GM19193 (cell line): Measurements from ENCODE around the gene ABCA5.

Experiments used
- POLR2A ChIP-seq: IDR thresholded peaks from 4 replicates; pipeline ENCODE4 v1.6.1; 2011; ENCODE audit not compliant: insufficient read depth, insufficient read length; ENCODE audit errors: extremely low read depth

ABCA5 gene

DNA sequence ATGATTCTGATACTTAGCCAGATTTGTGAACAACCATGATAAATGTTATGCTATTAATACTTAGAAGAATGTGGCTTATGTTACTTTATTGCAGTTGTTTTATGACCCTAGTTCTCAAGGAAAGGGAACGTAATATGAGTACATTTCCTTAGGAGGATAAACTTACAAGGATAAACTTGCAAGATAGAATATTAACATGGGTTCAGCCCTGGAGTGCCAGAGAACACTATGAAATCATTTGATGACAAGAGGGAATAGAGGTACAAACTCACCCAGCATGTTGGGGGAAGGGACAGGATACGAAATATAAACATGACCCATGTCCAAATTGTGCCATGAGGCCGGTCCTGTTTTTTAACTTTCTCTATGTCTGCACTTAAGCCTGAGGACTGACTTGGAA lies 13.0 kb upstream of the ABCA5 start:
- no peak for TF ChIP-seq POLR2A

DNA sequence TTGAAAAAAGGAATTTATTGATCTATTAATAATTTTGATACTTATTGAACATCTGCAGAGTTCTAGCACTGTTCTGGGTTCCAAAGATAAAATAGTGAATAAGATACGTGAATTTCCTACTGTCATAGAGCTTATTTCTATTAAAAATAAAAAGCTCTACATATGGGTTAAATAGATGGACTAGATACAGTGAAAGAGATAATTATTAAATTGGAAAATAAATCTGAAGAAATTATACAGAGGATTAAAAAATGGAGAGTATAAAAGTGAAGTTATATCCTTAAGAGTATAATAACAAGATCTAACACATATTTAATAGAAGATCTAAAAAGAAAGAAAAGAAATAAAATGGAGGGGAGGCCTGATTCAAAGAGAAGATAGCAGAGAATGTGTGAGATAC lies 10.1 kb upstream of the ABCA5 start:
- TF ChIP-seq POLR2A, result no peak

DNA sequence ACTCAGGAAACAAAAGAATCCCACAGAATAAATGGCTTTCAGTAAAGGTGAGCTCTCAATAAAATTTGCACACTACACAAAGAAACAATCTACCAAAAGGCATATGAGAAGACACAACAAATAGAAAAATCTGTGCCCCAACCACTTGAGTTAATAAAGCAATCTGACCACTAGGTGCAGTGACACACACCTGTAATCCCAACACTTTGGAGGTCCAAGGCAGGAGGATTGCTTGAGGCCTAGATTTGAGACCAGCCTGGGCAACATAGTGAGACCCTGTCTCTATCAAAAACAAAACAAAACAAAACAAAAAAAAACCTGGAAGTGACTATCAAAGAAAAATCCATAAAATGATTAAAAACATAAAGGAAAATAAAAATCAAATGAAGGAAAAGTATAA lies 9.6 kb upstream of the ABCA5 start:
- no peak for TF ChIP-seq POLR2A

DNA sequence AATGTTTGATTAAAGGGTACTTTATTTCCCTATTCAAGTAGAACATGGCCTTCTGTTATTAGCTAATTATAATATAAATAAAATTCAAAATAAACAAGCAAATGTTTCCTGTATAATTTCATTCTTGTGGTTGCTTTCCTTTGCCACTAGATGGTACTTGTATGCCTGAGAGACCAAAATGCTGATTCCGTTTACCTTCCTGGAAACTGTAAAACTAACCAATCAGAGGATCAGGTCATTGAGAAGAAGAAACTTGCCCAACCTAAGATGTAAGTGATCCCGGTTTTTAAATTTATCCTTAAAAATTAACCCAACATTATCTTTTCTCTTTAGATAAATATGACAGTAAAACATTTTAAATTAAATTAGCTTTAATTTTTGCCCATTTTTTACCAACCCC lies 8.1 kb upstream of the ABCA5 start:
- TF ChIP-seq POLR2A, result no peak

DNA sequence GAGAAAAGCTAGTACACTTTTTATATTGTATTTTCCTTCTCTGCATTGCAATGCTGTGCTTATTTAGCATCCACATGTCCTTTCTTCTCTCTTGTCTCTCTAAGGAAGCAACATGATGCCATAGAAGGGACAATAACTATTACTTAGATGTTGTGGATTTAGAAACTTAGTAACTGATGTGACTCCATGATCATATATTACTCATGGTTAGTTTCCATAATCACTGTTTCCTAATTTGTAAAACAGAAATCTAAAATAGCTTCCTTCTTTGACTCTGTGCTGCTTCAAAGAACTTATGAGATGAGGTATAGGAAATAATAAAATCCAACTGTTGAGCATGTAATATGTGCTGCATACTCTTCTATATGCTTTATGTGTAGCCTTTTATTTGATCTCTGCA lies 6.6 kb upstream of the ABCA5 start:
- TF ChIP-seq POLR2A, result no peak

DNA sequence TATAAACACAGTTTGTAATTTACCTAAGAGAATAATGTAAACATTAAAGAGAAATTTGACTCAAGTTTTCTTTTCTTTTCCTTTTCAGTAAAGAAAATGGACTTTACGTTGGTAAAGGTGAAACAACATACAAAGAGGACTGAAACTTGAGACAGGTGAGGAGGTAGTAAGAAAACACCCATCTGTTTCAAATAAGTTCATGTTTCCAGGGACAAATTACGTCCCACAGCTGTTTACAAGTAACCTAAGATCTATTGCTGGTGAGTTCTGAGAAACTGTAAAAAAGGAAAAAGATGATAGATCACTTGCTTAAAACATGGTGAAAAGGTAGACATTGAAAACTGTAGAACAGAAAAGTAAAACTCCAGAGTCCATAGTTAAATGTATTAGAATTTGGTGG lies 4.8 kb upstream of the ABCA5 start:
- TF ChIP-seq POLR2A, result no peak

DNA sequence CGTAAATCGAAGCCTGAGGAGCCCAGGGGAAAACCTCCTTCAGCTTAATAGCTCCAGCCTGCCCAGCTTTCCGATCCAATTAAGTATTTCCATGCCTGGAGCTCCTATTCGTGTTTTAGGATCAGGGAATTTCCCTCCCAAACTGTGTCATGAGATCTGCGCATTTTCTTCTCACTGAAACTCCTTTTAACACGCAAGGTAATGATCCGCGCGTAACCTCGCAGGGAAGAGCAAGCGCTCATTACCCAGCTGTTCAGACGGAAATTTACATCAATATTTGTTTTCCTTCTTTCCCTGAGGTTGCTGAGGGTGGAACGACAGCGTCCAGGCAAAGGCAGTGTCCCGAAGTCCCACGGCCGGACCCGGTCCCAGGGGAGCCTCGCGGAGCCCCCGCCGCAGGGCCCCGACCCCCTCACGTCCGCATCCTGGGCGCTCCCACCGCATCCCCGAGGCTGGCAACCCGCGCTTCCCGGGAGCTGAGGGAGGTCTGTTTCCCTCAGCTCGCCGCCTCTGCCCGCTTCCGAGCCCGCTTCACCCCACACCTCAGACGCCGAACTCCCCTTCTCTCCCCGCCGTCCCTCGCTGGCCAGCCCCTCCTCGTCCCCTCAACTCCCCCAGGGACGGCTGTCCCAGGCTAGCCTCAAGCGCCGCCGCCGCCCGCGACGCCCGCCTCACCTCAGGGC lies 415 bp downstream of the ABCA5 start:
- no peak for TF ChIP-seq POLR2A

DNA sequence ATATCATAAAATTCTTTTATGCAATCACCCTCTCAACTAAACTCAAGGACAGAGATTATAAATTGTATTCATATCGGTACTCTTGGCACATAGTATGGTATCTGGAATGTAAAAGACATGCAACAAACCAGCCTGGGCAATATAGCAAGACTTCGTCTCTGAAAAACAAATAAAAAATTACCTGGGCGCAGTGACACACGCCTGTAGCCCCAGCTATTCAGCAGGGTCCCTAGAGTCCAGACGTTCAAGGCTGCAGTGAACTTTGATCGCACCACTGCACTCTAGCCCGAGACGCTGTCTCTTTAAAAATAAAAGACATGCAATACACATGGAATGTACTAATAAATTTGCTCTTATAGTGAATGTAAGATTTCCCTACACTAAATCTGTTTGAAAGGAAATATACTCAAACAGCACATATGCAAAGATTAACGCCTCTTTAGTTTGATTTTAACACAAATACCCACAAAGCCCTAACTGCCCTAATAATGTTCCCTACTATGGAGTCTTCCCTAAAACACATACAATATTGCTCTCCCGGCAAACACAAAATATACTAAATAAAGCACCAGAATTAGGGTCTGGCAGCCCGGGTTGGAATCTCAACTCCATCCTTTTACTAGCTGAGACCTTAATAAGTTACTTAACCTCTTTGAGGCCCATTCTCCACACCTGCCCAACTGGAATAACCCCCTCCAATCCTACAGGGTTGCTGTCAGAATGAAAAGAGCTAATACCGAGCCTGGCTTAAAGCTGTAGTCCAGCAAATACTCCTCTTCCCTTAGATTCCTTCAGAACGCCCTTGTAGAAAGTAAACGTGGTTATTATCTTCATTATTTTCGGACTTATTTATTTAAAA lies 1.2 kb downstream of the ABCA5 start:
- no peak for TF ChIP-seq POLR2A

DNA sequence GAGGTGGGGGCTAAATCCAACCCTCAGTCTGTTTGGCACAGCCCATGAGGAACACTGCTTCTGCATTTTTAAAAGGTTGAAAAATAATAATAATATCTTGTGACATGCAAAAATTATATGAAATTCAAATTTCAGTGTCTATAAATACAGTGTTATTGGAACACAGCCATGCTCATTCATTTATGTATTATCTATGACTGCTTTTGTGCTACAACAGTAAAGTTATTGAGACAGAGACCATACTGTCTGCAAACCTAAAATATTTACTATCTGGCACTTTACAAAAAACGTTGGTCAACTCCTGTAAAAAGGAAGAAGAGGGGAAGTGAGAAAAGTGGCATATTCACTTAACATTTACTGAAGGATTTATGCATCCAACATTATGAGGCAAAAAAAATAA lies 3.1 kb downstream of the ABCA5 start:
- TF ChIP-seq POLR2A, result no peak

DNA sequence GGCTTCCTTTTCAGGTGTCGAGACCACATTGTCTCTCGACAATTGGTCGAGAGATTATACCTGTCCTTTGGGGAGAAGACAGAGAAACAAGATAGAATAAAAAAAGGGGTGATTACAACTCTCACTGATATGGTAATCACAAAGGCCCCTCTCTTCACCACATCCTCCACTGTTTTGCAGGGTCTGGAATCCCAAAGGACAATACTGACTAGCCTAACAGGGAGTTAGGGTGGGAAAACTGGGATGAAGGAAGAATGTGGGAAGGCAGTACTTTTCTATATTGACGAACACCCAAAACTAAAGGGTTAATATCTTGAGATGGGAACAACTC lies 6.1 kb downstream of the ABCA5 start:
- TF ChIP-seq POLR2A, result no peak

DNA sequence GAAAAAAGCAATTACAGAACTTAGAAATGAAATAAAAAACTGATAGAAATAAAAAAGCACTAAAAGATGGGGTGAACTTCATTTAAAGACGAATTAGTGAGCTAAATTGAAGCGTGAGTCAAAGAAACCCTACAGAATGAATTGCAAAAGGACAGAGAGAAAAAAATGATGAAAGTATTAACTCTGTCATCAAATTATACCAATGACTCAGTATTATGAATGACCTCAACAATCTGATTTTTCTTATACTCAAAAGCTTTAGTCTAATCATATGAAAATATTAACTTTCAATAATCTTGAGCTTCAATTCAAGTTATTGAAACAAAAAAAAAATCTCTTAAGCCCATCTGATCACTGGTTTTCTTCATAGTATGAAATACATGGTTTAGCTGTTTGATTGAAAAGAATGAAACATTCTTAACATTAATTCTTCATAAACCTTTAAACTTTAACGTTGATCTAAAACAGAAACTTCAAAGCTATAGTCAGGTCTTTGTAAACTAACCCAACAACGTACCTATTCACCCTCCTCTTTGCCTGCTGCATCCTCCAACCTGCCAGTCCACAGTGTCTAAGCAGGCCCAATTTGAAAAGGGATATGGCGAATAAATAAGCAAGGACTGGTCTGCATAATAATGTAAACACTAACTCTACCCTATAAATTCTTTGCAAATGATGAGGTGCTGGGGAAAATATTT lies 6.6 kb downstream of the ABCA5 start:
- TF ChIP-seq POLR2A, result no peak

DNA sequence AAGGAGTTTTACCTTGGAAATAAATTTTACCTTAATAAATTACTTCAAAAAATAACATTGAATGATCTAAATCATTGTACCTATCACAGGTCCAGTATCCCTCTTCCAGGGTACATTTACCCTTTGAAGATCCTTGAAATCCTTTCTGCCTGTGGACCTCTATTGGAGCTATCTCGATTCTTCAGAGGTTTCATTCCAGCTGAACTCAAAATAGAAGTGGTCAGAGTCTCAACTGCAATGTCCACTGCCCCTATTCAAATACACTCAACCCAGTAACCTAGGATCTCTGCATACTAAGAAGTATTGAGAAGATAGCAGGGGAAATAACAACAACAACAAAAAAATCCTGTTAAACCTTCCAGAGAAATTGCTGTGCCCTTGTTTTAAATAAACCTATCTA lies 9.3 kb downstream of the ABCA5 start:
- no peak for TF ChIP-seq POLR2A

DNA sequence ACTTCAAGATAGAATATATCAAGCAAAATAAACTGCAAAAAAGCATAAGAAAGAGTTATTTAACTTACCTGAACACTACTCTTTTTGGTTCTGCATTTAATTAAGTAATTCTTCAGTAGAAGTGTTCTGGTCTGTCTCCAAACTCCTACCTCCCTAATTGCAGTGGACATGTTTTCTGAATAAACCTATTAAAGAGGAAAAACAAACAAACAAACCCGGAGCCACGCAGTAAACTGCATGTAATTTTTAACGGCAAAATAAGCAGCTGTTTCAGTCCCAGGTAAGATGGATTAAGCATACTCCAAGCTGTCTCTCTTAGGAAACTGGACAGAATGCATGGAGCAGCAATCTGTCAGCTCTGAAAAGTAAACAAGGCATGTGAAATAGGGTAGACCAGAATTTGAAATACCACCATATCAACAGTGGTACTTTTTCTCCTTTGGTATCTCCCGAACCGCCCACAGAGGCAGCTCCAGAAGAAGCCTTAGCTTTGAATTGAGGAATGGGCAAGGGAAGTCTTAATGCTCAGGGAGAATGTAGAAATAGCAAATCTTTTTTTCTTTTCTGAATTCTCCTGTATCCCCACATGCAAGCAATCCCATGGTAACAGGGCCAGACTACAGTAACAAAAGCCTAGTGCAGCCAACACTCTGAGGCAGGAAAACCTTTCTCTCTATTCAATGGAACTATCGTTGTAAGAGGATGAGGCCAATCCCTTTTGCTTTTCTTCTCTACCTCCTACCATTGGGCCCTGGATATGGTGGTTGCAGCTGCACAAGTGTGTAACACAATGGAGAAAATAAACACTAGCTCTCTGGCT lies 12.5 kb downstream of the ABCA5 start:
- TF ChIP-seq POLR2A, result no peak

DNA sequence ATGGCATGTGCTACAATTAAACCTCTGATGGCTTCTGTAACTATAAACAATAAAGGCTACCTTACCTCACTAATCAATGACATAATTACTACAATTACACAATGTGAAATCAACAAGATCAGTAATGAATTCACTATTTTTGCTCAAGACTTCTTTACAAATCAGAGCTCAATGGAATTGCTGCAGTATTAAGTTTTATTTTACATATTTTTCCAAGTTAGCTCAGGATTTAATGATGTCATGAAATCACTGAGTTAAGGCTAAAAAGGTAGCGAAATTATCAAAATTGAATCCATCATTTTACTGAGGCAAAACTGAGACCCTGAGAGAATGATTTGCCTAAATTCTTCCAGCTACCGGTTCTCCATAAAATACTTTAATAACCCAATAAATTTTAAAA lies 21.8 kb downstream of the ABCA5 start:
- no peak for TF ChIP-seq POLR2A

DNA sequence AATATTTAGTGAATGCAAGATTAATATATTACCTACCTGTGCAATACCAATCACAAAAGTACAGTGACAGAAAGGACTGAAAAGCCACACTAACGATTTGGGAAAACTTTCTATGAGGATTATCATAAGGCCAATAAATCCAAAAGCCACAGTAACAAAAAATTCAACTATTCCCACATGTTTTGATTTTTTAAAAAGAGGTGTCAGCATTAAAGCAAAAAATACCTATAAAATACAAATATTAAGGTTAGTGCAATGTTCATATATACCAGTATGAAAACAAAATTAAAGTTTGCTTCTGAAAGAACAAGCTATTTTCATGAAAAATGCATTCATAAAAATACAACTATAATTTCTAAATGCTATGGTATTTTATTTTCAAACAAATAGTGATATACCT lies 24.3 kb downstream of the ABCA5 start:
- no peak for TF ChIP-seq POLR2A
